ENCODE results near the gene PLSCR4. TPM values are rescaled to one million over a fixed set of nuclear protein-coding genes. Genes with fewer than 3 reads are reported as not detected.

Gene PLSCR4
- total and polyA plus RNA-seq, 2 of the 8 experiments (the other 6 are each of a cell fraction or from before 2014, with no cell fraction given): 1.8 to 2.9 TPM

GRCh38 chr3:146199762-146200161 lies 51.1 kb downstream of the PLSCR4 start (continued):
- no peak for TF ChIP-seq SIN3A (conservative IDR thresholded peaks at IDR 0.05 in 1 of 2, IDR thresholded peaks at IDR 0.05 in 1 of 2; ENCODE audit: low read depth in 1 of 2, low read length in 2 of 2)
- TF ChIP-seq YY1 (IDR thresholded peaks at IDR 0.05; ENCODE audit: low read depth, low read length): no peak
- TF ChIP-seq CTBP2 (IDR thresholded peaks at IDR 0.05; ENCODE audit: borderline replicate concordance, insufficient read depth, insufficient read length, low read length): no peak
- TF ChIP-seq SIRT6 (IDR thresholded peaks at IDR 0.05; ENCODE audit: low read length): no peak
- no peak for TF ChIP-seq POLR2A (IDR thresholded peaks at IDR 0.05; ENCODE audit: control extremely low read depth in 1 of 2, low read depth in 2 of 2, low read length in 2 of 2)
